DOHH2 (cell line): Measurements from ENCODE around the gene FLACC1.

Experiments
- H3F3A ChIP-seq: fragments of 200-600 bp; sonication (generic), shearing (Covaris generic); 2 replicates; pipeline ENCODE4 v1.6.0; 2016; ENCODE audit warnings: antibody characterized with exemption, mild to moderate bottlenecking; ENCODE audit not compliant: control insufficient read depth, insufficient read depth
- H3K27ac ChIP-seq: fragments of 200-600 bp; sonication (generic); 2 replicates; pipeline ENCODE4 v1.5.1; 2014; ENCODE audit warnings: low read depth, mild to moderate bottlenecking, low read length, moderate library complexity
- H3K27me3 ChIP-seq: fragments of 200-600 bp; sonication (generic); 2 replicates; pipeline ENCODE4 v1.6.1; 2014; ENCODE audit warnings: mild to moderate bottlenecking, low read length, mixed read lengths; ENCODE audit not compliant: control insufficient read depth
- H3K36me3 ChIP-seq: fragments of 200-600 bp; sonication (generic); 2 replicates; pipeline ENCODE4 v1.6.1; 2014; ENCODE audit warnings: mild to moderate bottlenecking, low read length, moderate library complexity, mixed read lengths; ENCODE audit not compliant: control insufficient read depth
- H3K4me1 ChIP-seq: fragments of 200-600 bp; sonication (generic); 2 replicates; pipeline ENCODE4 v1.6.1; 2014; ENCODE audit warnings: mild to moderate bottlenecking, low read length, mixed read lengths; ENCODE audit not compliant: control insufficient read depth
- H3K4me2 ChIP-seq: fragments of 200-600 bp; sonication (generic); 2 replicates; pipeline ENCODE4 v1.6.0; 2014; ENCODE audit warnings: mild to moderate bottlenecking, low read length, moderate library complexity
- H3K4me3 ChIP-seq: fragments of 200-600 bp; sonication (generic); 2 replicates; pipeline ENCODE4 v1.5.1; 2014; ENCODE audit warnings: mild to moderate bottlenecking, low read length, mixed read lengths
- H3K79me2 ChIP-seq: fragments of 200-600 bp; sonication (generic); 2 replicates; pipeline ENCODE4 v1.6.1; 2014; ENCODE audit warnings: mild to moderate bottlenecking, low read length, mixed read lengths; ENCODE audit not compliant: control insufficient read depth
- H3K9me2 ChIP-seq: fragments of 200-600 bp; sonication (generic); replicated peaks from 2 replicates; pipeline ENCODE4 v1.6.1; 2014; ENCODE audit warnings: mild to moderate bottlenecking, low read length, mixed read lengths; ENCODE audit not compliant: control insufficient read depth
- H3K9me3 ChIP-seq: fragments of 200-600 bp; sonication (generic); 2 replicates; pipeline ENCODE4 v1.6.1; 2014; ENCODE audit warnings: antibody characterized with exemption, low read length, mixed read lengths; ENCODE audit not compliant: control insufficient read depth, insufficient read depth
- H4K20me1 ChIP-seq: fragments of 200-600 bp; sonication (generic); 2 replicates; pipeline ENCODE4 v1.6.0; 2014; ENCODE audit warnings: low read depth, mild to moderate bottlenecking, antibody characterized with exemption, low read length, moderate library complexity; ENCODE audit not compliant: control insufficient read depth, insufficient read depth
- CTCF ChIP-seq: fragments of 200-600 bp; sonication (generic); IDR thresholded peaks from one replicate; pipeline ENCODE4 v1.5.1; 2014; ENCODE audit warnings: antibody characterized with exemption, mild to moderate bottlenecking, low read depth, low read length; ENCODE audit not compliant: poor library complexity, severe bottlenecking
- EZH2phosphoT487 ChIP-seq: fragments of 200-600 bp; sonication (generic); IDR thresholded peaks from 2 replicates; pipeline ENCODE4 v1.6.1; 2017; ENCODE audit warnings: borderline replicate concordance, mild to moderate bottlenecking, antibody characterized with exemption, low read length, moderate library complexity, mixed read lengths

FLACC1 gene

GRCh38 chr2:201266629-201267028 lies 90.5 kb downstream of the FLACC1 start:
- Histone ChIP-seq H3K27ac (no peak overlapping the region), H3K36me3 (peaks cover 35% of the 10 kb centered on the region), H3K4me1 (peaks cover 17% of the 10 kb centered on the region), H3K79me2 (peaks cover 56% of the 10 kb centered on the region), H3K9me2 (no peaks in the 10 kb centered on the region), H4K20me1 (peaks cover 3% of the 10 kb centered on the region), H3K4me2 (no peak overlapping the region), H3F3A (no peaks in the 10 kb centered on the region; the same call in 1 of the 2 replicates), H3K9me3 (no peaks in the 10 kb centered on the region), H3K4me3 (no peak overlapping the region), H3K27me3 (no peaks in the 10 kb centered on the region)
- no peak for TF ChIP-seq EZH2phosphoT487
- TF ChIP-seq CTCF, result no peak

- peaks cover 3% of the 10 kb centered on the region for H4K20me1 ChIP-seq
- TF ChIP-seq CTCF (no peak), EZH2phosphoT487 (no peak)
- no peaks in the 10 kb centered on the region for H3K9me2 ChIP-seq
- no peak overlapping the region for H3K27ac ChIP-seq
- H3K4me1 ChIP-seq, result peaks cover 27% of the 10 kb centered on the region
- H3K4me2 ChIP-seq, result no peak overlapping the region
- H3K79me2 ChIP-seq, result peaks cover 73% of the 10 kb centered on the region
- H3K27me3 ChIP-seq, result no peaks in the 10 kb centered on the region
- no peaks in the 10 kb centered on the region; the same call in 1 of the 2 replicates for H3F3A ChIP-seq
- H3K36me3 ChIP-seq, result peaks cover 21% of the 10 kb centered on the region
- H3K9me3 ChIP-seq, result no peaks in the 10 kb centered on the region
- no peak overlapping the region for H3K4me3 ChIP-seq
Measured at GRCh38 chr2:201264472-201265173, 92.5 kb downstream of the FLACC1 start.

- Histone ChIP-seq H4K20me1 (peaks cover 3% of the 10 kb centered on the region), H3F3A (peaks cover 3% of the 10 kb centered on the region), H3K4me3 (no peak overlapping the region), H3K4me1 (peaks cover 35% of the 10 kb centered on the region), H3K79me2 (peaks cover 79% of the 10 kb centered on the region), H3K4me2 (no peak overlapping the region), H3K27ac (no peak overlapping the region), H3K9me2 (no peaks in the 10 kb centered on the region), H3K9me3 (no peaks in the 10 kb centered on the region), H3K36me3 (peaks cover 17% of the 10 kb centered on the region), H3K27me3 (no peaks in the 10 kb centered on the region)
- TF ChIP-seq EZH2phosphoT487 (no peak), CTCF (no peak)
Measured at GRCh38 chr2:201263779-201264178, 93.4 kb downstream of the FLACC1 start.
